ENCODE measurements around the gene TCEA2.

TCEA2 gene

GRCh38 chr20:64035933-64036345 lies 27.1 kb upstream of the TCEA2 start, which contains the start of gene C20orf204:
C20orf204 (plus strand) TSS chr20:64036182; CDS start chr20:64036324, 142 bp downstream.
- DNase-seq (ENCODE audit: low read depth) = no peak

- no peak for DNase-seq (ENCODE audit: low read depth)
Observed at GRCh38 chr20:64036346-64037198, 26.4 kb upstream of the TCEA2 start.

DNA sequence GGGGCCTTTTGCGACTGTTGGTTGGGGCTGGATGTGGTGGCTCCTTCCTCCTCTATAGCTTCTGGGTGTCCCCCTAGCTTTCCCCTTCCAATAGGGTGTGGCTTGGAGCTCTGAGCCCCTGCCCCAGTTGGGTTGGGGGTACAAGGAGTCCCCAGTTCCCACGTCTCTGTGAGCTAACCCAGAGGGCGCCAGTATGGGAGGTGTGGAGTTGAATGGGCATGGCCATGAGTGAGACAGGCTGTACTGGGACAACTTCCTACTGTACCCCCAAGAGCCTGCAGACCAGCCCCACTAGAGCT lies 25.9 kb upstream of the TCEA2 start:
- no peak for DNase-seq (ENCODE audit: low read depth)

- DNase-seq (ENCODE audit: low read depth) = no peak
Observed at GRCh38 chr20:64037498-64038213, 25.3 kb upstream of the TCEA2 start.

- no peak for DNase-seq (ENCODE audit: low read depth)
Observed at GRCh38 chr20:64038224-64038564, 24.8 kb upstream of the TCEA2 start.

DNA sequence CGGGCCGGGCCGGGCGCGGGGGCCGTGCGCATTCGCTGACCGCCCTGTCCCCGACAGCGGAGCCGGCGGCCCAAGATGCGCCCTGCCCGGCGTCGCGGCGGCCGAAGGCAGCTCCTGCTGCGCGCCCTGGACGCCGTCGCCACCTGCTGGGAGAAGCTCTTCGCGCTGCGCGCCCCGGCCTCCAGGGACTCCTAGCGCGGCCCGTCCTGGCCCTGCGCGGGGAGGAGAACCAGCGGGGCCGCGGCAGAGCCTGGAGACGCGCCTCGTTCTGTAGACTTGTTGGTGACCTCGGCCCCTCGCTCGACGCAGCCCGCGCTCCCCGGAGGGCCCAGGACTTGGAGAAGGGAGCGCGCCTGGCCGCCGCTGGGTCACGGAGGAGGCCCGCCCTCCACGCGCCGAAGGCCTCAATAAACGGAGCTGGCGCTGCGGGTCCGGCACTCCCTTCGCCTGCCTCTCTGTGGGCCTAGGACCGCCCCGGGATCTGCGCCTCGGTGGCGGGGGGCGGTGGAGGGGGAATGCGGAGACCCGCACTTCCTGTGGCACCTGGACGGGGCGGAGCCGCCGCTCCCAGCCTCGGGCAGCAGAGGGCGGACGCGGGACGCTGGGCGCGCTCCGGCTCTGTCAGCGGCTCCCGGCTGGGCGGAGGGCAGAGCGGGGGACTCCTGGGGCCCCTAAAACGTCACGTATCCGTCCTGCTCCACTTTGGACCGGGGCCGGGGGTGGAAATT lies 24.3 kb upstream of the TCEA2 start:
- DNase-seq (ENCODE audit: low read depth) = peak; percentile 28

- no peak for DNase-seq (ENCODE audit: low read depth)
Observed at GRCh38 chr20:64039293-64040160, 23.5 kb upstream of the TCEA2 start.

DNA sequence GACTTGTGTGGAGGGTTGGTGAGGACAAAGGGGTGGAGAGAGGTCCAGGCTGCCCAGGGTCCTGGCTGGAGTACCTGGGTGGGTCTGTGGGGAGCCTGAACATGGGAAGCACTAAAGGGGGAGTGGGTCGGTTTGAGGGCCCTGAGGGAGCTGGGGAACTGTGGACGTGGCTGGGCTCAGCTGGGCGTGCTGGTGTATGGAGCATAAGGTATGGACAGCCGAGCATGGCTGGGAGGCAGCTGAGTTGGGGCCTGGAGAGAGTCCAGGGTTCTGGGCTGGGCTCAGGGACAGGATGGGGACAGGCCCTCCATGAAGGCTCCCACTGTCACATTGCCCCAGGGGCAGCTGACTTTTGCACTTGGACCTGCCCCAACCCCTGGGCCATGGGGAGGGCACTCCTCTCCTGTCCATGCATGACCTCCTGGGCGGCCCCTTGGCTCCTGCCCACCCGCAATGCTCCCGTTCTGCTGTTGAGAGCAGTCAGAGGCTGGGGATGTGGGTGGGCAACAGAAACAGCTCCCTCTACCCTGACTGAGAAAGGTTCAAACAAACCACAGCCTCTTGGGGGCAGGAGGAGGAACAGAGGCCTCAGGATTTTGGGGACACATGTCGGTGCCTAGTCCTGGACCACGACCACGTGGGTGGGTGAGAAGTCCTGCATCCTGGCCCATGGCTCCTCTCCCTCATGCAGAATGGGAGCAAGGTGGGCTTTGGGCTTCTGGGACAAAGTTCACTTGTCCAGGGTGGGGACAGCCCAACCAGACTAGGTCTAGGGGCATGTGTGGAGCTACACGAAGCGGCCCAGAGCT lies 22.6 kb upstream of the TCEA2 start:
- no peak for DNase-seq (ENCODE audit: low read depth)

- DNase-seq (ENCODE audit: low read depth) = no peak
Observed at GRCh38 chr20:64041040-64041780, 21.8 kb upstream of the TCEA2 start.

- DNase-seq (ENCODE audit: low read depth) = no peak
Observed at GRCh38 chr20:64041781-64042053, 21.3 kb upstream of the TCEA2 start.

DNA sequence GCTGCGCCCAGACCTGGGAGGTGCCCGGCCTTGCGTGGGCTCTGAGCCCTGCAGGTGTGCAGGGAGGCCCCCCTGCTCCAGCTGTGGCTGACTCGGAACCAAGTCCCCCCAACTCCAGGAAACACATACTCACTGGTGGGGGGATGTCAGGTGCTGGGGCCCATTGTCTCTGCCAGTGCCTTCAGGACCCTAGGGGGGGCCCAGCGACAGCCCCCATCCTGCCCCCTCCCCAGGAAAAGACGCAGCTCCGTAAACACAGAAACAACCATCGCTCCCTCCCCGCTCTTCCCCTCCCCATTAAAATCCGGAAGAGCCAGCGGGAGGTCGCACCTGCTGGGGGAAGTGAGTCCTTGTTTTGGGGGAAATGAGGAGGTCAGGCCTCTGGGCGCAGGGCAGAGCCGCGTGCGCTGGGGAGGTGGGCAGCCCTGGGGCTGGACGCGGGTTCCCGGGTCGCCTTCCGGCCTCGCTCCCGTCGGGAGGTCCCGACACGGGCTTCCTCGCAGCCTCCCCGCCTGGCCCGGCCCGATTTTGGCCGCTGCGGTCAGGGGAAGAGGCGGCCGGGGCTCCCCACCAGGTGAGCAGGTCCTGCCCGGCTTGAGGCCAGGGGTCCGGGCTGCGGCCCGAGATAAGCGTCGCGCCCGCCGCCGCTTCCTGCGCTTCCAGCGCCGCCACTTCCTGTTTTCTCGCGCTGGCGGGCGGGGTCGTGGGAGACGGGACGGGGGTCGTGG lies 20.8 kb upstream of the TCEA2 start:
- DNase-seq (ENCODE audit: low read depth) = no peak

DNA sequence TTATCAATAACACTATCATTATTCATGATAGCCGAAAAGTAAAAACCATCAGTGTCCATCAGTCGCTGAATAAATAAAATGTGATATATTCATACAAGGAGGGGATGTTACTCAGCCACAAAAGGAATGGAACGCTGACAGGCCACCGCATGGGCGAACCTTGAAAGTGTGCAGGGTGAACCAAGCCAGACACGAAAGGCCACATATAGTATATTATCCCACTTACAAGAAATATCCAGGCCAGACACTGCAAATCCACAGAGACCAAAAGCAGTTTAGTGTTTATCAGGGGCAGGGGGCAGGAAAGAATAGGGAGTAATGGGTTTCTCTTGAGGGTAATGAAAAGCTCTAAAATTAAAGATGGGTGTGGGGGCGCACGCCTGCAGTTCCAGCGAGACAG lies 19.2 kb upstream of the TCEA2 start:
- no peak for DNase-seq (ENCODE audit: low read depth)

DNA sequence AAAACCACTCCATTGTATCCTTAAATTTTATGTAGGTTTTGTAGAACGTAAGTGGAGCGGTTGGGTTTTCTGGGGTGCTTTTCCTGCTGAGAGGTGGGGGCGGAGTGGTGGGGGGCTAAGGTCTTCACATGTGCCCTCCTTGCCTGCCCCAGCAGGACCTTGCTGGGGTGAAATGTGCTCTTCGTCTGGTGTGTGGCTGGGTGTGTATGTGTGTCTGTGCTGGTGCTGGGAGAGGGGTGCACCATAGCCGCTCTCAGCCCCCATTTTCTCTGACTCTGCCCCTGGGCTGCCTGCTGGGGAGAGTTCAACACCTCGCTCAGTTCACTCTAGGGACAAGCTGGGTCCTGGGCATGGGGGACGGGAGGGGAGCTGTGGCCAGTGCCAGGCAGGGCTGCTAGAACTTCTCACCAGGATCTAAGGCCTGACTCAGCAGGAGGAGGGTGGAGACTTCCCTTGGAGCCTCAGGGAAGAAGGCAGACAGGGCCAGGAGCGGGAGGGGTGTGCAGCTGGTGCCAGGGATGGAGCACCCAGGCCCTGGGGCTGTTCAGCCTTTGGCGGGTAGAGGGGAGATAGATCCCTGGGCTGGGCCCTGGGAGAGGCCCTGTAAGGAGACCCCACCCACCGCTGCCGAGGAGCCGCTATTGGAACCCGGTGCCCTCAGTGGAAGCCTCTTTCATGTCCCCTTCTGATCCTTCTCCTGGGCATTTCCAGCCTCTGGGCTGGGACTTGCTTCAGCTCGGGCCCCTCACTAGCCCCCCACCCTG lies 18.3 kb upstream of the TCEA2 start:
- DNase-seq (ENCODE audit: low read depth) = no peak

DNA sequence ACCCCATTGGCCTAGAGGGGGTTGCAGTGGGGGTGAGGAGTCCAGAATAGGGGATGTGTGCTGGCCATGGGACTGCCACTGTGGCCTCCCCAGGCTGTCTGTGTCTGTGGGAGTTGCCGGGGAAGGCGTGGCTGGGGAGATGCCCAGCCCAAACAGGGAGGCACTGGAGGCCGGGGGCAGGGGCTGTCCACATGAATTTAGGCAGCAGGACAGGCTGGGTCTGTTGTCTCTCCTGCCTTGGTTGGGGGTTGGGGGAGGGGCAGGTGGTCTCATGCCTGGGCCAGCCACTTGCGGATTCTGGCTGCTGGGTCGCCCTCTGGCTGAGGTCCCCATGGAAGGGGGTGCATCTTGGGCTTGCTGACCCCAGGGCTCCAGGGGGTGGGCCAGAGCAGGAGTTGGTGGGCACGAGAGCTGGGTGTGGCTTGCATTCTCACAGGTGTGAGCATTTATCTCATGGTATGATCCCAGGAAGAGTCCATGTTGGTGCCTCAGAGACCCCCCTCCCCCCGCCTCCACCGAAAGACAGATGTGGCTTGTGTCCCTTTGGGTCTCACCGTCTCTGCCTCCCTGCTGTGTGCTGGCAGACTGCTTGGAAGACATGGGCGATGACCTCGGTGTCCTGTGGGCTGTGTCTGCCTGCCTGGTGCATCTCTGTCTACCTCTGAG lies 17.5 kb upstream of the TCEA2 start:
- no peak for DNase-seq (ENCODE audit: low read depth)

GRCh38 chr20:64047046-64047389 lies 16.0 kb upstream of the TCEA2 start:
- DNase-seq (ENCODE audit: low read depth) = no peak

DNA sequence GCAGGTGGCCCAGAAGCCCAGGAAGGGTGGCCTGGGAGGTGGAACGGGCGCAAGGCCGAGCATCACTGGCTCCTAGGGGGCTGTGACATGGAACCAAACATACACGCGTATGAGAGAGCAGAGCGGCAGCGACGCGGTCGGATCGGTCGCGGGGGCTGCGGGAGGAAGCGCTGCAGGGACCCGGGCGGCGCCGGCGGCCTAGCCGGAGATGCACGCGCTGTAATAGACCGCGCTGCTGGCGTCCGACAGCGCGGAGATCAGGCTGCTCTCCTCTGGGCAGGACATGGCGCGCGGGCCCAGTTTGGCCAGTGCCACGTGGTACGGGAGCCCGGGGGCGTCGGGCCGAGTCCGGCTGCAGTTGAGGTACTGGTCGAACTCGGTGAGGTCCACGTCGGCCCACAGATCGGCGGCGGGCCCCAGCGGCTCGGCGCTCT lies 15.0 kb upstream of the TCEA2 start:
- no peak for DNase-seq (ENCODE audit: low read depth)

- no peak for DNase-seq (ENCODE audit: low read depth)
Observed at GRCh38 chr20:64048402-64049044, 14.5 kb upstream of the TCEA2 start.
